ENCODE data around the gene LHX4. TPM values are rescaled to one million over a fixed set of nuclear protein-coding genes. Genes with fewer than 3 reads are reported as not detected.

LHX4 gene
- total RNA-seq, 2 experiments from 2014 or later, result not detected

- Mint-ChIP-seq H3K27me3 (ENCODE audit: low read depth) (peaks cover 2% of the 10 kb centered on the region), H3K9me3 (no peaks in the 10 kb centered on the region), H3K4me3 (no peak overlapping the region), H3K4me1 (ENCODE audit: low read depth) (peaks cover 20% of the 10 kb centered on the region), H3K27ac (no peak overlapping the region), H3K36me3 (ENCODE audit: low read depth) (no peaks in the 10 kb centered on the region)
- intact Hi-C loops (cut with micrococcal nuclease), result no loop called here
- CTCF ChIA-PET, result interaction anchor here (1.0 kb wide), 2 partner anchors 266 to 356 kb away, joined by 3 to 10 read pairs; no protein-coding TSS in a partner anchor
- no peak for DNase-seq
Observed at GRCh38 chr1:180217006-180217405, 13.1 kb upstream of the LHX4 start.

- peaks cover 7% of the 10 kb centered on the region for H3K27me3 Mint-ChIP-seq (ENCODE audit: low read depth)
- H3K27ac Mint-ChIP-seq, result no peak overlapping the region
- intact Hi-C loops (cut with micrococcal nuclease), result no loop called here
- DNase-seq, result no peak
- peaks cover 10% of the 10 kb centered on the region for H3K4me1 Mint-ChIP-seq (ENCODE audit: low read depth)
- no peaks in the 10 kb centered on the region for H3K9me3 Mint-ChIP-seq
- CTCF ChIA-PET, result no interaction called here
- no peaks in the 10 kb centered on the region for H3K36me3 Mint-ChIP-seq (ENCODE audit: low read depth)
- H3K4me3 Mint-ChIP-seq, result no peak overlapping the region
Observed at GRCh38 chr1:180218806-180219765, 11.0 kb upstream of the LHX4 start.

GRCh38 chr1:180219776-180220175, 10.3 kb upstream of the LHX4 start:
- no peak overlapping the region for H3K4me3 Mint-ChIP-seq
- intact Hi-C loops (cut with micrococcal nuclease), result loop anchor here (10.0 kb wide), 1 partner anchor 1075 kb away; no protein-coding TSS in a partner anchor
- H3K27me3 Mint-ChIP-seq (ENCODE audit: low read depth), result peaks cover 12% of the 10 kb centered on the region
- no peaks in the 10 kb centered on the region for H3K36me3 Mint-ChIP-seq (ENCODE audit: low read depth)
- no peaks in the 10 kb centered on the region for H3K9me3 Mint-ChIP-seq
- H3K27ac Mint-ChIP-seq, result no peak overlapping the region
- peaks cover 10% of the 10 kb centered on the region for H3K4me1 Mint-ChIP-seq (ENCODE audit: low read depth)
- CTCF ChIA-PET, result no interaction called here
- DNase-seq, result no peak

GRCh38 chr1:180221462-180221861, 8.6 kb upstream of the LHX4 start:
- Mint-ChIP-seq H3K4me3 (no peak overlapping the region), H3K27me3 (ENCODE audit: low read depth) (peaks cover 19% of the 10 kb centered on the region), H3K4me1 (ENCODE audit: low read depth) (no peaks in the 10 kb centered on the region), H3K36me3 (ENCODE audit: low read depth) (no peaks in the 10 kb centered on the region), H3K9me3 (no peaks in the 10 kb centered on the region), H3K27ac (no peak overlapping the region)
- CTCF ChIA-PET, result no interaction called here
- intact Hi-C loops (cut with micrococcal nuclease), result loop anchor here (10.0 kb wide), 1 partner anchor 1077 kb away; no protein-coding TSS in a partner anchor
- no peak for DNase-seq

- peaks cover 5% of the 10 kb centered on the region for H3K4me1 Mint-ChIP-seq (ENCODE audit: low read depth)
- peaks cover 42% of the 10 kb centered on the region for H3K27me3 Mint-ChIP-seq (ENCODE audit: low read depth)
- intact Hi-C loops (cut with micrococcal nuclease), result loop anchor here (10.0 kb wide), 1 partner anchor 1080 kb away; no protein-coding TSS in a partner anchor
- CTCF ChIA-PET, result interaction anchor here (0.6 kb wide), 1 partner anchor 148 kb away, joined by 4 read pairs; no protein-coding TSS in a partner anchor
- no peak for DNase-seq
- no peaks in the 10 kb centered on the region for H3K9me3 Mint-ChIP-seq
- H3K27ac Mint-ChIP-seq, result no peak overlapping the region
- H3K4me3 Mint-ChIP-seq, result no peak overlapping the region
- H3K36me3 Mint-ChIP-seq (ENCODE audit: low read depth), result no peaks in the 10 kb centered on the region
Observed at GRCh38 chr1:180224902-180225301, 5.2 kb upstream of the LHX4 start.

GRCh38 chr1:180225403-180225802, 4.7 kb upstream of the LHX4 start:
- no peak overlapping the region for H3K4me3 Mint-ChIP-seq
- H3K27ac Mint-ChIP-seq, result no peak overlapping the region
- no peak for DNase-seq
- H3K9me3 Mint-ChIP-seq, result no peaks in the 10 kb centered on the region
- H3K36me3 Mint-ChIP-seq (ENCODE audit: low read depth), result no peaks in the 10 kb centered on the region
- H3K4me1 Mint-ChIP-seq (ENCODE audit: low read depth), result peaks cover 5% of the 10 kb centered on the region
- H3K27me3 Mint-ChIP-seq (ENCODE audit: low read depth), result peaks cover 44% of the 10 kb centered on the region
- CTCF ChIA-PET, result interaction anchor here (0.6 to 1.4 kb wide), 2 partner anchors 9 to 148 kb away, joined by 3 to 4 read pairs; no protein-coding TSS in a partner anchor
- intact Hi-C loops (cut with micrococcal nuclease), result loop anchor here (10.0 kb wide), 1 partner anchor 1081 kb away; no protein-coding TSS in a partner anchor

- Mint-ChIP-seq H3K36me3 (ENCODE audit: low read depth) (no peaks in the 10 kb centered on the region), H3K4me3 (peak overlapping the region; percentile 57), H3K27ac (no peak overlapping the region), H3K9me3 (no peaks in the 10 kb centered on the region), H3K4me1 (ENCODE audit: low read depth) (peaks cover 15% of the 10 kb centered on the region), H3K27me3 (ENCODE audit: low read depth) (peaks cover 62% of the 10 kb centered on the region)
- DNase-seq, result no peak
- intact Hi-C loops (cut with micrococcal nuclease), result loop anchor here (1.0 to 10.0 kb wide), 2 partner anchors 8 to 1083 kb away; no protein-coding TSS in a partner anchor
- CTCF ChIA-PET, result no interaction called here
Observed at GRCh38 chr1:180227861-180228647, 2.0 kb upstream of the LHX4 start.

GRCh38 chr1:180228648-180229482, 1.2 kb upstream of the LHX4 start:
- no peaks in the 10 kb centered on the region for H3K9me3 Mint-ChIP-seq
- H3K27ac Mint-ChIP-seq, result no peak overlapping the region
- intact Hi-C loops (cut with micrococcal nuclease), result loop anchor here (1.0 to 10.0 kb wide), 3 partner anchors 7 to 1084 kb away; no protein-coding TSS in a partner anchor
- no peaks in the 10 kb centered on the region for H3K36me3 Mint-ChIP-seq (ENCODE audit: low read depth)
- H3K4me1 Mint-ChIP-seq (ENCODE audit: low read depth), result peaks cover 22% of the 10 kb centered on the region
- CTCF ChIA-PET, result no interaction called here
- DNase-seq, result peak; percentile 14
- H3K4me3 Mint-ChIP-seq, result peak overlapping the region; percentile 66
- H3K27me3 Mint-ChIP-seq (ENCODE audit: low read depth), result peaks cover 65% of the 10 kb centered on the region

- no peaks in the 10 kb centered on the region for H3K36me3 Mint-ChIP-seq (ENCODE audit: low read depth)
- peak; percentile 27 for DNase-seq
- intact Hi-C loops (cut with micrococcal nuclease), result loop anchor here (5.0 kb wide), 1 partner anchor 348 kb away; the partner anchor contains the start of gene TOR1AIP1
- CTCF ChIA-PET, result interaction anchor here (0.6 to 2.7 kb wide), 2 partner anchors 23 to 606 kb away, joined by 3 to 8 read pairs; no protein-coding TSS in a partner anchor
- peaks cover 67% of the 10 kb centered on the region for H3K27me3 Mint-ChIP-seq (ENCODE audit: low read depth)
- no peak overlapping the region for H3K27ac Mint-ChIP-seq
- peaks cover 36% of the 10 kb centered on the region for H3K4me1 Mint-ChIP-seq (ENCODE audit: low read depth)
- H3K4me3 Mint-ChIP-seq, result peak overlapping the region; percentile 68
- no peaks in the 10 kb centered on the region for H3K9me3 Mint-ChIP-seq
Observed at GRCh38 chr1:180230416-180230790, 339 bp downstream of the LHX4 start.

GRCh38 chr1:180230791-180231505, 884 bp downstream of the LHX4 start:
- Mint-ChIP-seq H3K9me3 (no peaks in the 10 kb centered on the region), H3K36me3 (ENCODE audit: low read depth) (no peaks in the 10 kb centered on the region), H3K4me1 (ENCODE audit: low read depth) (peaks cover 39% of the 10 kb centered on the region), H3K27ac (no peak overlapping the region), H3K27me3 (ENCODE audit: low read depth) (peaks cover 71% of the 10 kb centered on the region), H3K4me3 (peak overlapping the region; percentile 68)
- CTCF ChIA-PET, result interaction anchor here (0.6 to 2.7 kb wide), 3 partner anchors 22 to 605 kb away, joined by 3 to 8 read pairs (median 4); no protein-coding TSS in a partner anchor
- no peak for DNase-seq
- intact Hi-C loops (cut with micrococcal nuclease), result loop anchor here (5.0 kb wide), 1 partner anchor 349 kb away; the partner anchor contains the start of gene TOR1AIP1

- H3K27me3 Mint-ChIP-seq (ENCODE audit: low read depth), result peaks cover 74% of the 10 kb centered on the region
- no peaks in the 10 kb centered on the region for H3K9me3 Mint-ChIP-seq
- CTCF ChIA-PET, result interaction anchor here (0.6 to 2.7 kb wide), 4 partner anchors 12 to 417 kb away, joined by 3 to 8 read pairs (median 4); no protein-coding TSS in a partner anchor
- no peak overlapping the region for H3K27ac Mint-ChIP-seq
- intact Hi-C loops (cut with micrococcal nuclease), result loop anchor here (5.0 kb wide), 1 partner anchor 349 kb away; the partner anchor contains the start of gene TOR1AIP1
- no peaks in the 10 kb centered on the region for H3K36me3 Mint-ChIP-seq (ENCODE audit: low read depth)
- peak; percentile 50 for DNase-seq
- peaks cover 45% of the 10 kb centered on the region for H3K4me1 Mint-ChIP-seq (ENCODE audit: low read depth)
- peak overlapping the region; percentile 61 for H3K4me3 Mint-ChIP-seq
Observed at GRCh38 chr1:180231506-180231921, 1.4 kb downstream of the LHX4 start.

All from activated naive CD4-positive, alpha-beta T cell treated with anti-CD3 and anti-CD28 coated beads for 36 hours (primary cell).